Keratinocyte (primary cell): Measurements from ENCODE around the gene LRP1B. TPM values are rescaled to one million over a fixed set of nuclear protein-coding genes. Genes with fewer than 3 reads are reported as not detected.

Source experiments
- DNase-seq: peaks from one replicate; pipeline ENCODE4 v3.0.0-alpha.2; 2011; ENCODE audit warnings: low read depth, missing footprints, low spot score
- FAIRE-seq: peaks from 2 replicates; lab custom pipeline; 2011; peaks lifted over from hg19 to GRCh38; lab: Jason Lieb, UNC
- H2AFZ ChIP-seq: 2 replicates; pipeline ENCODE4 v1.6.0; 2012; ENCODE audit warnings: low read length, control low read depth, inconsistent platforms; ENCODE audit not compliant: control insufficient read depth
- H3K27ac ChIP-seq: 2 replicates; pipeline ENCODE4 v1.5.1; 2011; ENCODE audit warnings: low read length; ENCODE audit not compliant: control insufficient read depth, insufficient read depth
- H3K27me3 ChIP-seq: 3 replicates; pipeline ENCODE4 v1.6.0; 2011; ENCODE audit warnings: low read length; ENCODE audit not compliant: control insufficient read depth, insufficient read depth; ENCODE audit errors: extremely low read depth
- H3K36me3 ChIP-seq, 2 experiments: 2 replicates in 1 of 2; 3 replicates in 1 of 2; pipeline ENCODE4 v1.5.1; 2011; ENCODE audit warnings: low read length in 2 of 2, mild to moderate bottlenecking in 1 of 2; ENCODE audit not compliant: control insufficient read depth in 2 of 2, insufficient read depth in 2 of 2; ENCODE audit errors: extremely low read depth in 1 of 2
- H3K4me1 ChIP-seq: 3 replicates; pipeline ENCODE4 v1.5.1; 2011; ENCODE audit warnings: low read length; ENCODE audit not compliant: control insufficient read depth, insufficient read depth; ENCODE audit errors: extremely low read depth
- H3K4me2 ChIP-seq: 3 replicates; pipeline ENCODE4 v1.6.0; 2011; ENCODE audit warnings: low read depth, low read length; ENCODE audit not compliant: control insufficient read depth, insufficient read depth; ENCODE audit errors: extremely low read depth
- H3K4me3 ChIP-seq, 3 experiments: fragments of 200-600 bp in 1 of 3; sonication (generic) in 1 of 3; 2 replicates in 2 of 3; 3 replicates in 1 of 3; pipeline ENCODE4 v1.5.1; 2011 to 2016; ENCODE audit warnings: low read length in 3 of 3, mild to moderate bottlenecking in 3 of 3, control low read depth in 2 of 3, inconsistent platforms in 1 of 3, low read depth in 1 of 3, mixed read lengths in 1 of 3, mixed run types in 1 of 3, moderate library complexity in 1 of 3; ENCODE audit not compliant: control insufficient read depth in 2 of 3, insufficient read depth in 2 of 3; ENCODE audit errors: extremely low read depth in 1 of 3
- H3K79me2 ChIP-seq: 2 replicates; pipeline ENCODE4 v1.6.0; 2012; ENCODE audit warnings: low read length; ENCODE audit not compliant: control insufficient read depth, insufficient read depth
- H3K9ac ChIP-seq: 3 replicates; pipeline ENCODE4 v1.6.0; 2011; ENCODE audit warnings: low read length; ENCODE audit not compliant: control insufficient read depth, insufficient read depth; ENCODE audit errors: extremely low read depth
- H3K9me1 ChIP-seq: 3 replicates; pipeline ENCODE4 v1.6.0; 2011; ENCODE audit warnings: low read length; ENCODE audit not compliant: control insufficient read depth, insufficient read depth; ENCODE audit errors: extremely low read depth
- H3K9me3 ChIP-seq: 2 replicates; pipeline ENCODE4 v1.5.1; 2012; ENCODE audit warnings: low read depth, low read length; ENCODE audit not compliant: control insufficient read depth
- H4K20me1 ChIP-seq: 3 replicates; pipeline ENCODE4 v1.6.0; 2011; ENCODE audit warnings: low read length; ENCODE audit not compliant: control insufficient read depth, insufficient read depth; ENCODE audit errors: extremely low read depth
- CTCF ChIP-seq, 3 experiments: IDR thresholded peaks in 1 of 3; conservative IDR thresholded peaks in 1 of 3; optimal IDR thresholded peaks in 1 of 3; 2 replicates in 2 of 3; 3 replicates in 1 of 3; pipeline versions ENCODE3 to v1.5.1; 2011; ENCODE audit warnings: low read length in 3 of 3, mild to moderate bottlenecking in 3 of 3, moderate library complexity in 2 of 3, control low read depth in 1 of 3, inconsistent platforms in 1 of 3; ENCODE audit not compliant: insufficient read depth in 2 of 3; ENCODE audit errors: extremely low read depth in 1 of 3
- EZH2 ChIP-seq: IDR thresholded peaks from one replicate; pipeline ENCODE4 v1.6.1; 2012; ENCODE audit warnings: inconsistent platforms, mild to moderate bottlenecking, low read length, moderate library complexity
- dilution Hi-C: fragments of 300-500 bp; cut with MboI; formaldehyde crosslinking; loops from one replicate; pipeline ENCODE4 v1.7.0; 2020; ENCODE audit warnings: low sequenced_read_pairs; ENCODE audit not compliant: extremely low pct_ligation_motif_present
- polyA plus RNA-seq, 5 experiments: library from polyadenylated mRNA; depleted of rRNA in 3 of 5; stranded (reverse) in 3 of 5; stranded (forward) in 1 of 5; unstranded in 1 of 5; fragments of >200 nt; gene quantifications; 1 replicate in 1 of 5; 2 replicates in 3 of 5; 3 replicates in 1 of 5; pipeline versions ENCODE4 v1.2.1 to v1.2.3, GENCODE V29; 2011 to 2012; ENCODE audit warnings: missing spikeins in 2 of 5, low read depth in 1 of 5, low replicate concordance in 1 of 5

Gene LRP1B
- polyA plus RNA-seq, 1 donor (not counting 4 experiments of a cell fraction or from before 2014, with no cell fraction given): not detected

- no peak for DNase-seq
- no peak overlapping the region for H3K4me3 ChIP-seq
- dilution Hi-C loops: no loop called here
- no peaks in the 10 kb centered on the region for H3K36me3 ChIP-seq
- H3K9ac ChIP-seq: no peak overlapping the region
- no peaks in the 10 kb centered on the region for H3K4me1 ChIP-seq
- no peaks in the 10 kb centered on the region for H3K9me1 ChIP-seq
- no peaks in the 10 kb centered on the region for H3K27me3 ChIP-seq
- H2AFZ ChIP-seq: no peak overlapping the region
- no peak overlapping the region for H3K4me2 ChIP-seq
- H4K20me1 ChIP-seq: no peaks in the 10 kb centered on the region
- no peak for TF ChIP-seq EZH2
- TF ChIP-seq CTCF (optimal IDR thresholded peaks at IDR 0.05 in 1 of 3, IDR thresholded peaks at IDR 0.05 in 1 of 3, conservative IDR thresholded peaks at IDR 0.05 in 1 of 3; ENCODE audit: extremely low read depth in 1 of 3, insufficient read depth in 2 of 3, low read length in 3 of 3): no peak
- no peaks in the 10 kb centered on the region for H3K79me2 ChIP-seq
- no peaks in the 10 kb centered on the region for H3K9me3 ChIP-seq
- FAIRE-seq: no peak
- no peak overlapping the region for H3K27ac ChIP-seq
Measured at GRCh38 chr2:141467331-141467730, 663.5 kb downstream of the LRP1B start.

- dilution Hi-C loops: no loop called here
Measured at GRCh38 chr2:141464995-141465394, 665.8 kb downstream of the LRP1B start.

More at GRCh38 chr2:141464995-141465394, 665.8 kb downstream of the LRP1B start:
- DNase-seq: no peak
- no peaks in the 10 kb centered on the region for H3K9me1 ChIP-seq
- no peaks in the 10 kb centered on the region for H3K27me3 ChIP-seq
- no peaks in the 10 kb centered on the region for H3K36me3 ChIP-seq
- H3K27ac ChIP-seq: no peak overlapping the region
- no peaks in the 10 kb centered on the region for H3K79me2 ChIP-seq
- H2AFZ ChIP-seq: no peak overlapping the region
- FAIRE-seq: no peak
- H3K4me1 ChIP-seq: no peaks in the 10 kb centered on the region
- TF ChIP-seq CTCF (optimal IDR thresholded peaks at IDR 0.05 in 1 of 3, IDR thresholded peaks at IDR 0.05 in 1 of 3, conservative IDR thresholded peaks at IDR 0.05 in 1 of 3; ENCODE audit: extremely low read depth in 1 of 3, insufficient read depth in 2 of 3, low read length in 3 of 3) (no peak), EZH2 (no peak)
- no peak overlapping the region for H3K9ac ChIP-seq
- H3K4me2 ChIP-seq: no peak overlapping the region
- no peaks in the 10 kb centered on the region for H3K9me3 ChIP-seq
- no peak overlapping the region for H3K4me3 ChIP-seq
- H4K20me1 ChIP-seq: no peaks in the 10 kb centered on the region
